GM19438 (cell line): ENCODE results near the gene TP73.
"Not testable (repeated sequence)": the region's sequence is repeated elsewhere in the genome, so short reads cannot be mapped to it uniquely, and the experiment has no call there.

ENCODE experiments used
- ATAC-seq: cut with Tn5 transposase; IDR thresholded peaks from one replicate; pipeline ENCODE4 v1.9.1; 2021; ENCODE audit warnings: low read depth; ENCODE audit not compliant: unreplicated experiment

Gene TP73

DNA sequence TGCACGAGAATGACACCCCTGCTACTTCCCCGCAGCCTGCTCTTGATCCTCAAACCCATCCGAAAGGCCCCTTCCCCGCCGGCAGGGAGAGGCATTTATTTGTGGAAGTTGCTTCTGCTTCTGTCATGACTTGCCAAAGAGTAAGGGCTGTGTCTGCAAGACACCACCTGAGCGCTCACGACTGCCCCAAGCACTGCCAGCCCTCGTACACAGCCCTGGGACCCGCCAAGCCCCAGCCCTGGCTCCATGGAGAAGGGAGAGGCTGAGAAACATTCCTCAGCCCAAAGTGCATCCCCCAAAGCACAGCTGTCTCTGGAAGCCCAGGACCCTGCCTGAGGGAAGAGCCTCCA, 33.8 kb upstream of the TP73 start:
- no peak for ATAC-seq

GRCh38 chr1:3618881-3619671, 33.2 kb upstream of the TP73 start:
- no peak for ATAC-seq

- ATAC-seq = no peak
Measured at GRCh38 chr1:3620708-3621107, 31.6 kb upstream of the TP73 start.

DNA sequence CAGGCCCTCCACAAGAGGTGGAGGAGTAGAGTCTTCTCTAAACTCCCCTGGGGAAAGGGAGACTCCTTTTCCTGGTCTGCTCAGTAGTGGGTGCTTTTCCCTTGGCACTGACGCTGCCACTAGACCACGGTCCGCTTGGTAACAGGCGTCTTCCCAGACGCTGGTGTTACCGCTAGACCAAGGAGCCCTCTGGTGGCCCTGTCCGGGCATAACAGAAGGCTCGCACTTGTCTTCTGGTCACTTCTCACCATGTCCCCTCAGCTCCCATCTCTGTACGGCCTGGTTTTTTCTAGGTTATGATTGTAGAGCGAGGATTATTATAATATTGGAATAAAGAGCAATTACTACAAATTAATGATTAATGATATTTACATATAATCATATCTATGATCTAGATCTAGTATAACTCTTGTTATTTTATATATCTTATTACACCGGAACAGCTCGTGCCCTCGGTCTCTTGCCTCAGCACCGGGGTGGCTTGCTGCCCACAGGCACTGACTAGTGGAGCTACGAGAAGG, 31.1 kb upstream of the TP73 start:
- not testable (repeated sequence) for ATAC-seq

- ATAC-seq = not testable (repeated sequence)
Measured at GRCh38 chr1:3622102-3622501, 30.2 kb upstream of the TP73 start.

- ATAC-seq = no peak
Measured at GRCh38 chr1:3623441-3624199, 28.7 kb upstream of the TP73 start.

DNA sequence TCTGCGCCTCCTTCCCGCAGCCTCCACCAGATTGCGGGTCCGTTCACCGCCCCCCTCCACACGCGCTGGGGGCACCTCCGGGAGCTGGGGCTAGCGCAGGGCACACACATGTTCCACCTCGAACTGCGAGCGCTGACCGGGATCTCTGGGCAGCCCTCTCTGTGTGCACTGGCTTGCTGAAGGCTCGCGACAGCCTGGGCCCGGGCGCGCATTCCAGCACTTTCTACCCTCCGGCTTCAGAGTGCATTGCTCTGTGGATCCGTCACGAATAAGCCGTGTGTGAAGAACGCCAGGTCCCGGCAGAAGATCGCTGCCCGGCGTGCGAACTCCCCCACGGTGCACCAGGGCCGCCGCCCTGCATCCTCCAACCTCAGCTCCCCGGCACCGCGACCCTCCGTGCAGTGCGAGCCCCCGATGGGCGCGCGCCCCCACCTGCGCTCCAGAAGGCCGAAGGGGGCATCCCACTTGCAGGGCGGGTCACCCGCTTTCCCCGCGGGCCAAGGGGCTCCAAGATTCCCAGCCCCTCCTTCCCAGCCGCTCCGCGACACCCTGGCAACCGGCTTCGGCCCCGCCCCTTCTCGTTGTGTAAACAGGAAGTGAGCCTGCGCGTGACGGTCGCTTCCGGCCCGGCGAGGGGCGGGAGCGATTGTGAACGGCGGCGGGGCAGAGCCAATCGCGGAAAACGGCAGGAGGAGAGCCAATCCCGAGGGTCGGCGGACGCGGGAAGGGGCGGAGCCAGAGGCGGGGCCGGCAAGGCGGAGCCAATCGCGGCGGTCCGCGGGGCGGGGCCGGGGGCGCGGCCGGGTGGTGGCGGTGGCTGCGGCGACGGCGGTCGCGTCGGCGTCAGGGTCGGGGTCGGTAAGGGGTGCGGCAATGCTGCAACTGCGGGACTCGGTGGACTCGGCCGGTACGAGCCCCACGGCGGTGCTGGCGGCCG, 27.8 kb upstream of the TP73 start, which contains the start of gene TPRG1L:
TSS of gene TPRG1L (plus strand) at position 816 of the 937 bp plus-strand sequence. CDS start at position 874, 58 bp downstream.
- ATAC-seq = peak; percentile 94

- no peak for ATAC-seq
Measured at GRCh38 chr1:3625151-3625907, 27.0 kb upstream of the TP73 start.

GRCh38 chr1:3626025-3626424, 26.3 kb upstream of the TP73 start:
- ATAC-seq = no peak

DNA sequence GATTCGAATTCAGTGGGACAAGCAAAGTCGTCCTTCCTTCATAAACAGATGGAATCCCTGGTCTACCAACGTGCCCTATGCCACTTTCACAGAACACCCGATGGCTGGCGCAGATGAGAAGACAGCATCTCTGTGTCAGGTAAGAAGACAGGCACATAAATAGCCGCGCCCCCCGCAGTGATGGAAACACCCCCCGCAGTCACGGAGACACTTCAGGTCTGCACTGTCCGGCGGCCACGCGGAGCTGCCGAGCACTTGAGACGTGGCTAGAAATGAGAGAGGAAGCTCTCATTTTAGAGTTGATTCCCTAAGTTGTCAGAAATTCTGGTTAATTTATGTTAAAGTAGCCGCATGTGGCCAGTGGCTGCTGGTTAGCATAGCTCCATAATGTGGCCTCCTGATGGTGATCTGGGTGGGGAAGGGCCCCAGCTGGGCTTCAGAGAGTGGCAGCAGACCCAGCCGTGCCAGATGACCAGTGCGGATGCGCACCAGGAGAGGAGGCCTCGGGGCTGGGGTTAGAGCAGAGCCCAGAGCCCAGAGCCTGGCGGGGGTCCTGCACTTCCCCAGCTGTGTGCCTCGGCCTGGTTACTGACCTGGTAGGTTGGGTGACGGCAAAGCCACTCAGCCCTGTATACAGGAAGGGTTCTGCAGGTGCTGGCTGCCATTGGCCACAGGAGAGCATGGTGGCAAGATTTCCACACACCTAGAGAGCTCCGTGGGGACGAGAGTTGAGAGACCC, 24.6 kb upstream of the TP73 start:
- no peak for ATAC-seq

DNA sequence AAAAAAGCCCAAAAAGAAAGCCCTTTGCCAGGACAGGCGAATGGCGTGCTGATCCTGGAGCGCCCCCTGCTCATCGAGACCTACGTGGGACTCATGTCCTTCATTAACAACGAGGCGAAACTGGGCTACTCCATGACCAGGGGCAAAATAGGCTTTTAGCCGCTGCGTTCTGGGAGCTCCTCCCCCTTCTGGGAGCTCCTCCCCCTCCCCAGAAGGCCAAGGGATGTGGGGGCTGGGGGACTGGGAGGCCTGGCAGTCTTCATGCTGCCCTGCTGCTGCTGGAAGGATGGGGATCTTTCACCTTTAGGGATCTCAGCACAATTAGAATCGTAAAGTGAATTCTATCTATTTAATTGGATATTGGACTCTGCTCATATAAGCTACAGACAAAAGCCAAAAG, 23.9 kb upstream of the TP73 start:
- no peak for ATAC-seq

DNA sequence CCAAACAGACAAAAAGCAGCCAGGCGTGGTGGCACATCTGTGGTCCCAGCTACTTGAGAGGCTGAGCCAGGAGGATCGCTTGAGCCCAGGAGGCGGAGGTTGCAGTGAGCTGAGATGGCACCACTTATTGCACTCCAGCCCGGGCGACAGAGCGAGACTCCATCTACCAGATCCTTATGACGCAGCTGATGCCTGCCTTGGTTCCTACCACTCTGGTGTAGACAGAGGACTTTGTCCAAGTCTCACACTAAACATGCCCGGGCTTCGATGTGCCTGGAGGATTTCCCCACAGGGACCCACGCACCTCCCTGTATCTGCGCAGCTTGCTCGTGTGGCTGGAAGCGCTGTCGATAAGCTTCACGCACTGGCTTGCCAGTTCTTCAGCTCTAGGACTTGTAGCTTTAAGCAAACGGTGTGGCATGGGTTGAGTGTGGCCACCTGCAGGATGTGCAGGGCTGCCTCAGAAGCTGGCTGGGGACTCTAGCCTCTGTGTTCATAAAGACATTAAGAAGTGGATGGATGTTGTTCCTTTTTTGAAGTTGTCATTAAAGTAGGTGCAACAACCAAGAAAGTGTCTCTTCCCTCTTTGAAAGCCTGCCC, 22.7 kb upstream of the TP73 start:
- ATAC-seq = no peak

DNA sequence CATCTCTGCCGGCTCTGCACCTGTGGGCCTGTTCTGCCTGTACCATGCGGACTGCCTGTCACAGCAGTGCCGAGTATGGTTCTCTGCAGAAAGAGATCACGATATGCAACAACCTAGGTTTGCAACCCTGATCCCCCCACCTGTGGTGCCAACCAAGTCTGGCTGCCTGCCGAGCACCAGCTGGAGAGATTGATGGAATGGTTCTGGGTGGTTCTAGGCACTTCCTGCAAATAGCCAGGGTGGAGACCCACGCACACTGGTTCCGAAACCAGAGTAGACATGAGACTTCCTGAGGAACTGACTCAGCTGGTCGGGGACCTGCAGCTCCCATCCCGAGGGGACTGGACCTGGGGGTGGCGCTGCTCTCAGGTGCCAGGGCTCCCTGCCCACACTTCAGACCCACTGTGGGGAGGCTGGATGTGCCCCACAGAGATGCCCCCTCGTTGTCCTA, 22.1 kb upstream of the TP73 start:
- no peak for ATAC-seq

- no peak for ATAC-seq
Measured at GRCh38 chr1:3630914-3631313, 21.4 kb upstream of the TP73 start.

DNA sequence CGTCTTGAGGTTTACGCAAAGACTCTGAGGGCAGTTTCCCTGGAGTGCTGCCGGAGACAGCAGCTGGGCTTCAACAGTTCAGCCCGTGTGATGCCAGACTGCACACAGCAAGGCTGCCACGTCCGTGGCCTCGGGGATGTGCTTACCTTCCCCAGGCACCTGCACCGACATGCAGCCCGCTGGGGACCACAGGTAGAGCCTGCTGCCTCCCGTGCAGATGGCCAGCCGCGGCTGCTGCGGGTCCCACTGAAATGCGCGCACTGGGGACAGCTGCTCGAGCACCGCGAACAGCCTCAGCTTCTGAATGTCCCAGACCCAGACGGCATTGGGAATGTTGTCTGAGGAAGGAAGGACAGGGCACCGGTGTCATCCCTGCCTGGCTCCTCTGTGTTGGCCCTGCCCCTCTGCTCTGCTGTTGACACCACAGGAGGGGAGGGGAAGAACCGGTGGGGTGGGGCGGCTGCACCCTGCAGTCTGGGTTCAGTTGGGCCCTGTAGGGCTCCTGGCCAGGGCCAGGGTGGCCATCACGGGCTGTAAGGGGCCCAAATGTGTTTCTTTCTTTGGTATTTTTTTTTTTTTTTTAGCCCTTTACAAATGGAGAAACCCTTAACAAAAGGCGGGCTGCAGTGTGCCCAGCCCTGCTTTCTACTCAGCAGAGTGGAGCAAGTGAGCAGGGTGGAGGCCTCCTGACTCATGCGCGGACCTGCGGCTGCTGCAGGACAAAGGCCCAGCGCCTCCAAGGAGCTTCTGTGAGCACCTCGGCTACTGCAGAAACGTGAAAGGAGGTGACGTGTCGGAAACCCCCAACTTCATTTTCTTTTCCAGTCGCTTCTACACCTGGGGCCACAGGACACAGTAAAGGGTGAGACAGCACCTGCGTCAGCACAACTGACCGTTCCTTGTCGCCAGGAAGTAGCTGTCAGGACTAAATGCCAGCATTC, 20.7 kb upstream of the TP73 start:
- ATAC-seq = no peak

DNA sequence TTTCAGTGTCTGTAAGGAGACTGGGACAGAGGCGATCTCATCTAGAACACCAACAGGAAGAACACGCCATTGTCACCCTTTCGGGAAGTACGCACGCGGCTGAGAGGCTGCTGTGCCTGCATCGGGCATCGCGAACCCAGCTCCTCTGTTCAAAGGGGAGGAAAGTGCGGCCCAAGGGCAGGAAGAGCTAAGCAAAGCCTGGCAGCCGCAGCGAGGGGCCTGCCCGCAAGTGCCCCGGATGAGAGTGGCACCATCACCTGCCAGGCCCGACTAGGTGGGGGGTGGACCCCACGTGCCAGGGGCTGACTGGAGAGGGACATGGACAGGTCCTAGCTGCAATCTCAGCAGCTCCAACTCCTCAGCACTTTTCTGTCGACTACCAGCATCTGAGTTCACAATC, 20.0 kb upstream of the TP73 start:
- ATAC-seq = no peak

GRCh38 chr1:3632716-3633343, 19.5 kb upstream of the TP73 start:
- no peak for ATAC-seq
